Adipocyte (in vitro differentiated cells): ENCODE results near the gene CNTFR.

ENCODE experiments used
- DNase-seq: peaks from one replicate; pipeline ENCODE4 v3.0.0-alpha.2; 2015; ENCODE audit warnings: low read depth
- H3K27me3 ChIP-seq: replicated peaks from 2 replicates; pipeline ENCODE4 v1.7.0; 2013; ENCODE audit warnings: mild to moderate bottlenecking, low read length, moderate library complexity; ENCODE audit not compliant: control insufficient read depth, insufficient read depth
- H3K36me3 ChIP-seq: 2 replicates; pipeline ENCODE4 v1.7.0; 2013; ENCODE audit warnings: low read length, mild to moderate bottlenecking, moderate library complexity; ENCODE audit not compliant: control insufficient read depth, insufficient read depth, severe bottlenecking
- H3K4me1 ChIP-seq: 2 replicates; pipeline ENCODE4 v1.7.0; 2013; ENCODE audit warnings: mild to moderate bottlenecking, low read length, moderate library complexity; ENCODE audit not compliant: control insufficient read depth, insufficient read depth
- H3K4me3 ChIP-seq: 2 replicates; pipeline ENCODE4 v1.7.0; 2013; ENCODE audit warnings: mild to moderate bottlenecking, low read length, moderate library complexity
- H3K9ac ChIP-seq: 2 replicates; pipeline ENCODE4 v1.7.0; 2013; ENCODE audit warnings: mild to moderate bottlenecking, low read length, moderate library complexity
- H3K9me3 ChIP-seq: 2 replicates; pipeline ENCODE4 v1.7.0; 2013; ENCODE audit warnings: mild to moderate bottlenecking, low read length, moderate library complexity; ENCODE audit not compliant: control insufficient read depth

The CNTFR gene

GRCh38 chr9:34522971-34523797 lies 66.3 kb downstream of the CNTFR start, which contains the start of gene ENHO:
Gene ENHO, minus strand, starts transcription at chr9:34522990. Its CDS starts 1,295 bp downstream, at chr9:34521695.
- Histone ChIP-seq H3K27me3 (peaks cover 48% of the 10 kb centered on the region), H3K36me3 (no peaks in the 10 kb centered on the region), H3K9ac (peak within 1 kb of the TSS; percentile 67), H3K4me3 (peak within 1 kb of the TSS; percentile 67), H3K9me3 (no peaks in the 10 kb centered on the region), H3K4me1 (peaks cover 5% of the 10 kb centered on the region)
- DNase-seq = peak; percentile 95

GRCh38 chr9:34522091-34522887 lies 67.2 kb downstream of the CNTFR start:
- no peak for DNase-seq
- Histone ChIP-seq H3K9ac (peak overlapping the region; percentile 67), H3K4me3 (peak overlapping the region; percentile 67), H3K4me1 (peaks cover 5% of the 10 kb centered on the region), H3K36me3 (no peaks in the 10 kb centered on the region), H3K9me3 (no peaks in the 10 kb centered on the region), H3K27me3 (peaks cover 48% of the 10 kb centered on the region)

GRCh38 chr9:34521406-34522045 lies 68.0 kb downstream of the CNTFR start:
- H3K9ac ChIP-seq = no peak overlapping the region
- H3K27me3 ChIP-seq = peaks cover 48% of the 10 kb centered on the region
- H3K4me1 ChIP-seq = peaks cover 5% of the 10 kb centered on the region
- H3K9me3 ChIP-seq = no peaks in the 10 kb centered on the region
- DNase-seq = no peak
- no peak overlapping the region for H3K4me3 ChIP-seq
- no peaks in the 10 kb centered on the region for H3K36me3 ChIP-seq

- no peaks in the 10 kb centered on the region for H3K36me3 ChIP-seq
- no peak overlapping the region for H3K4me3 ChIP-seq
- no peak for DNase-seq
These were observed 68.8 kb downstream of the CNTFR start for GRCh38 chr9:34520505-34521385.

GRCh38 chr9:34520096-34520495 lies 69.4 kb downstream of the CNTFR start:
- H3K4me1 ChIP-seq = peaks cover 5% of the 10 kb centered on the region

More at GRCh38 chr9:34520505-34521385, 68.8 kb downstream of the CNTFR start:
- peaks cover 5% of the 10 kb centered on the region for H3K4me1 ChIP-seq
- H3K9me3 ChIP-seq = no peaks in the 10 kb centered on the region
- H3K9ac ChIP-seq = no peak overlapping the region
- H3K27me3 ChIP-seq = peaks cover 45% of the 10 kb centered on the region

GRCh38 chr9:34519321-34520020 lies 70.1 kb downstream of the CNTFR start:
- H3K9me3 ChIP-seq = no peaks in the 10 kb centered on the region
- no peaks in the 10 kb centered on the region for H3K36me3 ChIP-seq
- peaks cover 5% of the 10 kb centered on the region for H3K4me1 ChIP-seq
- H3K9ac ChIP-seq = no peak overlapping the region
- DNase-seq = no peak
- H3K4me3 ChIP-seq = no peak overlapping the region
- H3K27me3 ChIP-seq = peaks cover 34% of the 10 kb centered on the region

More at GRCh38 chr9:34520096-34520495, 69.4 kb downstream of the CNTFR start:
- no peak for DNase-seq
- peaks cover 40% of the 10 kb centered on the region for H3K27me3 ChIP-seq
- no peaks in the 10 kb centered on the region for H3K36me3 ChIP-seq
- no peaks in the 10 kb centered on the region for H3K9me3 ChIP-seq
- H3K9ac ChIP-seq = no peak overlapping the region
- H3K4me3 ChIP-seq = no peak overlapping the region

- Histone ChIP-seq H3K27me3 (peaks cover 30% of the 10 kb centered on the region), H3K9me3 (no peaks in the 10 kb centered on the region), H3K36me3 (no peaks in the 10 kb centered on the region), H3K9ac (no peak overlapping the region), H3K4me1 (peaks cover 5% of the 10 kb centered on the region), H3K4me3 (no peak overlapping the region)
- no peak for DNase-seq
These were observed 70.6 kb downstream of the CNTFR start for GRCh38 chr9:34518896-34519295.

- peaks cover 8% of the 10 kb centered on the region for H3K4me1 ChIP-seq
- peaks cover 24% of the 10 kb centered on the region for H3K27me3 ChIP-seq
- H3K9ac ChIP-seq = no peak overlapping the region
- no peak for DNase-seq
- no peak overlapping the region for H3K4me3 ChIP-seq
- no peaks in the 10 kb centered on the region for H3K36me3 ChIP-seq
- no peaks in the 10 kb centered on the region for H3K9me3 ChIP-seq
These were observed 71.4 kb downstream of the CNTFR start for GRCh38 chr9:34518110-34518616.

- H3K9ac ChIP-seq = no peak overlapping the region
- DNase-seq = no peak
- H3K36me3 ChIP-seq = no peaks in the 10 kb centered on the region
- no peak overlapping the region for H3K4me3 ChIP-seq
- no peaks in the 10 kb centered on the region for H3K9me3 ChIP-seq
- H3K27me3 ChIP-seq = peaks cover 20% of the 10 kb centered on the region
- peaks cover 17% of the 10 kb centered on the region for H3K4me1 ChIP-seq
These were observed 72.3 kb downstream of the CNTFR start for GRCh38 chr9:34517185-34517584.

- H3K36me3 ChIP-seq = no peaks in the 10 kb centered on the region
- peaks cover 17% of the 10 kb centered on the region for H3K4me1 ChIP-seq
- peaks cover 9% of the 10 kb centered on the region for H3K27me3 ChIP-seq
- DNase-seq = no peak
- H3K9me3 ChIP-seq = no peaks in the 10 kb centered on the region
- no peak overlapping the region for H3K4me3 ChIP-seq
- H3K9ac ChIP-seq = no peak overlapping the region
These were observed 73.6 kb downstream of the CNTFR start for GRCh38 chr9:34515959-34516358.
